BLaER1 (cell line): Measurements from ENCODE around the gene EN2.

Experiments used
- H3K27ac ChIP-seq: shearing (Covaris generic); formaldehyde crosslinking; 2 replicates; pipeline ENCODE4 v1.8.1; 2022
- H3K27me3 ChIP-seq: shearing (Covaris generic); formaldehyde crosslinking; 2 replicates; pipeline ENCODE4 v1.8.1; 2022
- H3K36me3 ChIP-seq: shearing (Covaris generic); formaldehyde crosslinking; 2 replicates; pipeline ENCODE4 v1.8.1; 2022
- H3K4me1 ChIP-seq: shearing (Covaris generic); formaldehyde crosslinking; 2 replicates; pipeline ENCODE4 v1.8.1; 2022
- H3K4me2 ChIP-seq: shearing (Covaris generic); formaldehyde crosslinking; 2 replicates; pipeline ENCODE4 v1.8.1; 2022
- H3K4me3 ChIP-seq: shearing (Covaris generic); formaldehyde crosslinking; 2 replicates; pipeline ENCODE4 v1.8.1; 2022
- H3K9ac ChIP-seq: shearing (Covaris generic); formaldehyde crosslinking; 2 replicates; pipeline ENCODE4 v1.8.1; 2022
- H3K9me3 ChIP-seq: shearing (Covaris generic); formaldehyde crosslinking; 2 replicates; pipeline ENCODE4 v1.8.1; 2022
- H4K20me1 ChIP-seq: shearing (Covaris generic); formaldehyde crosslinking; 2 replicates; pipeline ENCODE4 v1.8.1; 2022
- Cebpa-rat ChIP-seq: shearing (Covaris generic); IDR thresholded peaks from 2 replicates; pipeline ENCODE4 v1.8.1; 2022

Gene EN2

GRCh38 chr7:155512246-155512887, 54.4 kb downstream of the EN2 start:
- Histone ChIP-seq H3K4me3 (no peak overlapping the region), H3K27ac (no peak overlapping the region), H3K4me1 (peaks cover 8% of the 10 kb centered on the region), H3K9ac (no peak overlapping the region), H3K27me3 (peaks cover 100% of the 10 kb centered on the region), H3K36me3 (no peaks in the 10 kb centered on the region), H3K4me2 (no peak overlapping the region), H4K20me1 (peaks cover 79% of the 10 kb centered on the region), H3K9me3 (no peaks in the 10 kb centered on the region)
- TF ChIP-seq Cebpa-rat: no peak

DNA sequence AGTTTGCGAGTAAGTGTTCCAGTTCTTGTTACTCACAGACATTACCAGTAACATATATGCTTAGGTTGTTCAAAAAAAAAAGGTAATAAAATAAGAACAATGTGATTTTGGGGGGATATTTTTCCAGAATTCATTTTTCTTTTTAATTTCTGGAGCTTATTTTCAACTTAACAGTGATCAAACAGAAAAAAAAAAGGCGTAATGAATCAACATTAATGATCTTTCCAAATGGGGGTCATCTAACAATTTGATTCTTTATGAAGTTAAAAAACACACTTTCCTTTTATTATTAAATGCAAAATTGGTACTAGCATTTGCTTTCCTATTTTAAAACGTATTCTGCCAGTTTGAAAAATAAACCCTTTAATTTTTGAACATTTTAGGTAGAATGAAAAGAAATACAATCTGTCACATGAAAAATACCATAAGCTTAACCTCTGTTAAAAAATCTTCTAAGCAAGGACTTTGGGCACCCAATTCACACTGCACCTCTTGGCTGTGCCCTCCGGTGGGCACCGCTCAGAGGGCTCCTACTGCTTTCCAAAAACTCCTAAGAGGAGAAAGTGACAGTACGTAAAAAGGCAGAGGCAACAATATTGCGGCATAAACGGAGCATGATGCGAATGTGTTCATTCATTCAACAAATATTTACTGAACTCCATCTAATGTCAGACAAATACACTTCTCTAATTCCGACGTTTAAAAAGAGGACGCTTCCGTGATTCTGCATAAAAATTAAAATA, 55.8 kb downstream of the EN2 start:
- Histone ChIP-seq H3K27ac (no peak overlapping the region), H4K20me1 (peaks cover 79% of the 10 kb centered on the region), H3K9ac (no peak overlapping the region), H3K4me3 (no peak overlapping the region), H3K36me3 (no peaks in the 10 kb centered on the region), H3K27me3 (peaks cover 100% of the 10 kb centered on the region), H3K4me2 (no peak overlapping the region), H3K4me1 (peaks cover 8% of the 10 kb centered on the region), H3K9me3 (no peaks in the 10 kb centered on the region)
- no peak for TF ChIP-seq Cebpa-rat

DNA sequence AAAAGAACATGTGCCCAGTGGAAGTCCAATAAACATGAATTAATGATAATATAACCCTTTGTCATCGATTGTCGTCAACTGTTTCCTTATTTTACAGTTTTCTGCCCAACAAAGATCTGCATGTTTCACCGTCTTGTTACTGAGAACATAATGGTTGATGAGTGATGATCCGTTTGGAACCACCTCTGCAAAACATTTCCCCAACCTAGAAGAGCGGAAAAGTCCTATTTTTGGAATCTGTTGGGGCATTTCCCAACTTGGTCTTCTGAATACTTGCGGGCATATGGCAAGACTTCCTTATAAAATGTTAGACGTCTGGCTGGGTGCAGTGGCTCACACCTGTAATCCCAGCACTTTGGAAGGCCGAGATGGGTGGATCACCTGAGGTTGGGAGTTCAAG, 56.4 kb downstream of the EN2 start:
- peaks cover 76% of the 10 kb centered on the region for H4K20me1 ChIP-seq
- H3K27me3 ChIP-seq: peaks cover 100% of the 10 kb centered on the region
- H3K9ac ChIP-seq: no peak overlapping the region
- no peak overlapping the region for H3K27ac ChIP-seq
- no peak overlapping the region for H3K4me2 ChIP-seq
- H3K4me1 ChIP-seq: peaks cover 8% of the 10 kb centered on the region
- H3K36me3 ChIP-seq: no peaks in the 10 kb centered on the region
- no peaks in the 10 kb centered on the region for H3K9me3 ChIP-seq
- no peak for TF ChIP-seq Cebpa-rat
- no peak overlapping the region for H3K4me3 ChIP-seq
